ENCODE measurements around the gene FYTTD1.

Gene FYTTD1

GRCh38 chr3:197794115-197794514 lies 44.4 kb downstream of the FYTTD1 start:
- DNase-seq, result no peak

DNA sequence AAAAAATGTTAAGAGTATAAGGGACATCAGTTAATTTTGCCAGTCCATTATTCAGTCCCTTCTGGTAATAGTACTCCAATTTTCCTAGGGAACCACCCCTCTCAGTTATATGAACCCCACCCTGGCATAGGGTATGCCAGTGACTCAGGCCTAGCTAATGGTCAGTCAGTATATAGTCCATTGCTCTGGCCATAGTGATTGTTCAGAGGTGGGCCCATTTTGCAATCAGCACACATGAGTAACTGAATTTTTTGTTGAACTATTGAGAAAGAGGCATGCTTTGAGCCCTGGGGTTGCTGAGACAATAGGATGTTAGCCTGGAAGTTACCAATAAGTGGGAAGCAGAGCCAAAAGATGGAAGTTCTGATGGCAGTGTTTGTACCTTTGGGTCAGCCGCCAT lies 45.5 kb downstream of the FYTTD1 start:
- no peak for DNase-seq

GRCh38 chr3:197796087-197796486 lies 46.4 kb downstream of the FYTTD1 start:
- DNase-seq, result no peak

- no peak for DNase-seq
Observed at GRCh38 chr3:197798863-197799262, 49.2 kb downstream of the FYTTD1 start.

DNA sequence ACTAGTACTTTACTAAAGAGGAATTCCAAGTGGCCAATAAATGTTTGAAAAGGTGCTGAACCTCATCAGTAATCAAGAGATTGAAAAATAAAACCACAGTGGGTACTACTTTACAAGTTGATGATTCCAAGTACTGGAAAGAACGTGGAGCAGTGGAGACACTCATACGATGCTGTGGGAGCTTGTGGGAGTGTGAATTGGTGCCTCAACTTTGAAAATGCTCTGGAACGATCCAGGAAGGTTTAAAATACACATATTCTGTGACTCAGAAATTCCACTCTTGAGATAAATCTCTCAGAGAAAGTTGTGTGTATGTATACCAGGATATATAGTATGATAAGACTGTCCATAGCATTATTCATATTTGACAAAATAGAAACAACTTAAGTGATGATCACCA lies 50.7 kb downstream of the FYTTD1 start:
- no peak for DNase-seq

- no peak for DNase-seq
Observed at GRCh38 chr3:197801891-197802778, 52.5 kb downstream of the FYTTD1 start.

GRCh38 chr3:197802779-197803459 lies 53.2 kb downstream of the FYTTD1 start:
- DNase-seq, result no peak

- DNase-seq, result no peak
Observed at GRCh38 chr3:197804511-197804910, 54.8 kb downstream of the FYTTD1 start.

DNA sequence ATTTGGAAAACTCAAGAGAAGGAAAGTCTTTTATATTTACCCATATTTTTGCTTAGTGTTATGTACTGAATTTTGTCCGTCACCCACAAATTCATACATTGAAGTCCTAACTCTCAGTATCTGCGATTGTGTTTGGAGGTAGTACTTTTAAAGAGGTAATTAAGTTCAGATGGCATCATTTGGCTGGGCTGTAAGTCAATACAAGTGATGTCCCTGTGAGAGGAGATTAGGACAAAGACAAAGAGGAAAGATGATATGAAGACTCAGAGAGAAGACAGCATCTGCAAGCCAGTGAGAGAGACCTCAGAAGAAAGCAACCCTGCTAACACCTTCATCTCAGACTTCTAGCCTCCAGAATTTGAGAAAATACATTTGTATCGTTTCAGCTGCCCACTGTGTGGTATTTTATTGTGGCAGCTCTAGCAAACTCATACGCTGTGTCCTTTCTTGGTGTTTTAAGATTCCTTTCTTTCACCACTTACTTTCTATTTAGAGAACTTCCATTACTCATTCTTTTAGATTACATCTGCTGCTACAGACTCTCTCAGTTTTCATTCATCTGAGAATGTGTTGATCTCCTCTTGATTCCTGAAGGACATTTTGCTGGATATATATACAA lies 58.4 kb downstream of the FYTTD1 start:
- no peak for DNase-seq

DNA sequence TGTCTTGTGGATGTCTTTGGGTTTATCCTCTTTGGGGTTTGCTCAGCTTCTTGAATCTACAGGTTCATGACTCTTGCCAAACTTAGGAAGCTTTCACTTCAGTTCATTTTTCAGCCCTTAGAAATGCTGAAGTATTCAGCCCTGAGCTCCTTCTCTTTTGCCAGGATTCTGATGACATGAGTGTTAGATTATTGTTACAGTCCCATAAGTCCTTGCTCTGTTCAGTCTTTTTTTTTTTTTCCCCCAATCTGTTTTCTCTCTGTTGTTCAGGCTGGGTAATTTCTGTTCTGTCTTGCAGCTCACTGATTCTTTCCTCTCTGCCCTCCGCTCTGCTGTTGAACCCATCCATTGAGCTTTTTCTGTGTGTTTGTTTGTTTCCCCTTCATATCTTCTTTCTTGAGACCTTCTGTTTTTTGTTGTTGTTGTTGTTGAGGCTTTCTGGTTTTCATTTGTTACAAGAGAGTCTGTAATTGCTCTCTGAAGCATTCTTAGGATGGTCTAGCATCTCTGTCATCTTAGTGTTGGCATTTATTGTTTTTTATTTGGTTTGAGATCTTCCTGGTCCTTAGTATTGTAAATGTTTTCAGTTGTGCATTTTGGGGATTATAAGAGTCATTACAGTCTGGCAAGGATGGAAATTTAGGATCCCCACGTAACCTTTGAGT lies 59.8 kb downstream of the FYTTD1 start:
- no peak for DNase-seq

DNA sequence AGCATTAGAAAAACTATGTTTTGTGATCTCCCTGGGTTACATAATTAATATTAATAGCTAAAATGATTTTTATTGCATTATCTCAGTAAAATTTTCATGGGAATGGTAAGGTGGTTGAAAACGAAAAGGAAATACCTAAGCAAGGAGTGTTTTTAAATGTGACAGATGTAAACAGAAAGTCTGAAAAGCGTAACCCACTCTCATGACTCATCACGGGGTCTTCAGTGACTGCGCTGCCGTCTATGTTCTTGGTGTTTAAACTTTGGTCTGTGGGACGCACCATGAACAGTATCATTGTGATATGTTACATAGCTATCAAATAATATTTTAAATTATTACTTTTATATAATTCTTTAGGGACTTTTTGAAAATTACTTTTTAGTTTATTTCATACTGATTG lies 61.2 kb downstream of the FYTTD1 start:
- no peak for DNase-seq

GRCh38 chr3:197811343-197811742 lies 61.7 kb downstream of the FYTTD1 start:
- no peak for DNase-seq

DNA sequence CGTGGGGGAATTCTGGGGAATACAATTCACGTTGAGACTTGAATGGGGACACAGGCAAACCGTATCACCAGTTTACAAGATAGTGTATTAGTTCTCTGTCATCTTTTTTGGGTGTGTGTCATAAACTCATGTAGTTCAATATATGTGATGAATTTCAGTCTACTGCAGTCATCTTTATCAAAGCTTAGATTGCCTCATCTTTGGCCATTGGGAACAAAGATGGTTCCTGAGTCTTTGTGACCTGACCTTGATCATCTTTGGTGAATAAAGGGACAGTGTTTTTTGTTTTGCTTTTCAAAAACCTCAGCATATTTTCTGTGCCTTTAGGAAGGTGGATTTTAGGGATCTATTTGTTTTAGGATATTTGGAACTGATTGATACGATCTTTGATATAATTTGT lies 64.7 kb downstream of the FYTTD1 start:
- no peak for DNase-seq

DNA sequence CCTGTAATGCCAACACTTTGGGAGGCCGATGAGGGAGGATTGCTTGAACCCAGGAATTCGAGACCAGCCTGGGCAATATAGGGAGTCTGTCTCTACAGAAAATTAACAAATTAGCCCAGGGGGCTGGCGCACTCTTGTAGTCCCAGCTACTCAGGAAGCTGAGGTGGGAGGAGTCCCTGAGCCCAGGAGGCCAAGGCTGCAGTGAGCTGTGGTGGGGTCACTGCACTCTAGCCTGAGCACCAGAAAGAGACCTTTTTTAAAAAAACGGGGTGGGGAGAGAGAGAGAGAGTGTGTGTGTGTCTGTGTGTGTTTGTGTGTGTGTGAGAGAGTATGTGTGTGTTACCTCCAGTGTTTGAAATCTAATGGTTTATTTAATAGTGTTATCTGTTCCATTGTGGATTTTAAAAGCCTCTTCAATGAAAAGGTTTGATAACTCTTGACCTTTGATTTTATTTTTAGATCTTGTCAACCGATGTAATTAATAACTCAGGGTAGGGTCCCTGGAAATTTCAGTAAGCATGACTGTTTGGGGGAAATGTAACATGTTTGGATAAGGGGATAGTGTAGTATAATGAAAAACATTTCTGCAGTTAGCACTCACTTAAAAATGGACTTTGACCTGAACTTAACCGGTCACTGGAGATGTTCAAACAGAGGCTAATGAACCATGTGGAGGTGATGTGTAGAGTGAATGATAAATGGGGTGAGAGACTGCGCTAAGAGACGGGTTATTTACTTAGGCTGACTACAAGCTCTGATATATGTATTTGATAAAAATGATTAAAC lies 71.1 kb downstream of the FYTTD1 start:
- peak; percentile 26 for DNase-seq

- no peak for DNase-seq
Observed at GRCh38 chr3:197829397-197830045, 79.8 kb downstream of the FYTTD1 start.

GRCh38 chr3:197830308-197830966 lies 80.8 kb downstream of the FYTTD1 start:
- no peak for DNase-seq

GRCh38 chr3:197830967-197831313 lies 81.3 kb downstream of the FYTTD1 start:
- no peak for DNase-seq

DNA sequence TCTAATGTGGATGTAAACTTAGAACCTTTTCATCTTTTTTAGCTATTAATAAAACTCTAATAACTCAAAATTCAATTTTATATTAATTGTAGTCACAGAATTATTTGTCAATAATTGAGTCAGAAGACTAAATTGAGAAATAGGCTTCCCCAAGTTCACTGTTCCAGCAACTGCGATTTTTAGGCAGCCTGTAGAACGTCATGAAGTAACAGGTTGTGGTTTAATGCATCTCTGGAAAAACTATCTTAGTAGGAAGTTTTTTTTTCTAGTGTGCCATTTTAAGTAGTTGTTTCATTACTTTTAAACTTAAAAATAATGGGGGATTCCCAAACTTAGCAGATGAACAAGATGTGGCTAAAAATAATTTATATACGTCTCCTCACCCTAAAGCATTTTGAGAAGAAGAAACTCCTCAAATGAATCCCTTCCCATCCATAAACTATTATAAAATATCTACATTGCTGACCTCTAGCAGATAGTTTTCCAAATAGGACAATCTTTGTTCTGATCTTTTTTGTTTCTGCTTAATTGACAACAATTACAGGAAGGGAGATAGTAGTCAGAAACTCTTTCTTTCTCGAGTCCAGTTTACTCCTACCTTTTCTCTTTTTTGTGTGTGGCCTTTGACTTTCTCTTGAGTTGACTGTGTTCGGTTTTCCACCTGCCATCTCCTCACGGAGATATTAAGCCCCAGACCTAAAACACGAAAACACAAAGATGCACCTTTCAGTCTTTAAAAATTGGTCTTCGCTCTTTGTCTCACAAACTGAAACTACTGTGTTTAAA lies 84.4 kb downstream of the FYTTD1 start:
- DNase-seq, result no peak

- DNase-seq, result no peak
Observed at GRCh38 chr3:197835509-197835908, 85.8 kb downstream of the FYTTD1 start.

DNA sequence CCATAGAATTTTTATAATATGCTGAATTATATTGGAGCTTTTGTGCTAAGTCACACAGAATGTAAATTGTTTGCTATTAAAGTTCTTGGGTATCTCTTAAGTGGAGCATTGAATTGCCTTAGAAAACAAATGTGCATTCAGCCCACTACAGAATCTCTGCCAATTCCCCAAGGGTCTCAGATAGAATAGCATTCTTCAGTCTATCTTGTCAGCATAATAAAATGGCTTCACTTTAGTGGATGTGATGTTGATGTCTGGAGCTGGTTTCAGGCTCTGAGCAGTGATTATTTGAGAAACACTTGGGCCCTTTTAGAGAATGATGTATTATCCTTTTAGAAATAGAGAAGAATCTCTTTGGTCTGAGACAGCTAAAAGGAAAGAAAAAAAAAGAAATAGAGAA lies 86.6 kb downstream of the FYTTD1 start:
- no peak for DNase-seq
